HG02642 (cell line): ENCODE results near the gene RAD23B.

Source experiments
- ATAC-seq: cut with Tn5 transposase; IDR thresholded peaks from one replicate; pipeline ENCODE4 v1.9.1; 2021; ENCODE audit warnings: mild to moderate bottlenecking; ENCODE audit not compliant: unreplicated experiment, poor library complexity

RAD23B gene

GRCh38 chr9:107330420-107330819 lies 47.3 kb downstream of the RAD23B start:
- no peak for ATAC-seq

- ATAC-seq = no peak
Measured at GRCh38 chr9:107332883-107333282, 49.8 kb downstream of the RAD23B start.

GRCh38 chr9:107333363-107333762 lies 50.3 kb downstream of the RAD23B start:
- ATAC-seq = no peak

GRCh38 chr9:107334103-107334776 lies 51.2 kb downstream of the RAD23B start:
- ATAC-seq = no peak

GRCh38 chr9:107335331-107335730 lies 52.3 kb downstream of the RAD23B start:
- no peak for ATAC-seq

GRCh38 chr9:107336718-107337360 lies 53.8 kb downstream of the RAD23B start:
- ATAC-seq = no peak

GRCh38 chr9:107337676-107338590 lies 54.9 kb downstream of the RAD23B start:
- ATAC-seq = no peak

- no peak for ATAC-seq
Measured at GRCh38 chr9:107338911-107339659, 56.0 kb downstream of the RAD23B start.

- ATAC-seq = peak; percentile 87
Measured at GRCh38 chr9:107340920-107341632, 58.0 kb downstream of the RAD23B start.

- ATAC-seq = no peak
Measured at GRCh38 chr9:107342476-107343161, 59.5 kb downstream of the RAD23B start.

GRCh38 chr9:107345327-107345726 lies 62.2 kb downstream of the RAD23B start:
- ATAC-seq = no peak

GRCh38 chr9:107348836-107349235 lies 65.8 kb downstream of the RAD23B start:
- no peak for ATAC-seq

GRCh38 chr9:107350443-107350842 lies 67.4 kb downstream of the RAD23B start:
- ATAC-seq = no peak

- no peak for ATAC-seq
Measured at GRCh38 chr9:107351382-107352045, 68.4 kb downstream of the RAD23B start.

- no peak for ATAC-seq
Measured at GRCh38 chr9:107355394-107355793, 72.3 kb downstream of the RAD23B start.

- ATAC-seq = no peak
Measured at GRCh38 chr9:107358986-107359385, 75.9 kb downstream of the RAD23B start.

- ATAC-seq = no peak
Measured at GRCh38 chr9:107360098-107360497, 77.0 kb downstream of the RAD23B start.

- ATAC-seq = no peak
Measured at GRCh38 chr9:107361816-107362215, 78.7 kb downstream of the RAD23B start.
